GM18909 (cell line): ENCODE results near the gene SLIT2.

Experiments
- ATAC-seq: cut with Tn5 transposase; IDR thresholded peaks from one replicate; pipeline ENCODE4 v1.9.1; 2021; ENCODE audit warnings: mild to moderate bottlenecking; ENCODE audit not compliant: unreplicated experiment, poor library complexity

The SLIT2 gene

DNA sequence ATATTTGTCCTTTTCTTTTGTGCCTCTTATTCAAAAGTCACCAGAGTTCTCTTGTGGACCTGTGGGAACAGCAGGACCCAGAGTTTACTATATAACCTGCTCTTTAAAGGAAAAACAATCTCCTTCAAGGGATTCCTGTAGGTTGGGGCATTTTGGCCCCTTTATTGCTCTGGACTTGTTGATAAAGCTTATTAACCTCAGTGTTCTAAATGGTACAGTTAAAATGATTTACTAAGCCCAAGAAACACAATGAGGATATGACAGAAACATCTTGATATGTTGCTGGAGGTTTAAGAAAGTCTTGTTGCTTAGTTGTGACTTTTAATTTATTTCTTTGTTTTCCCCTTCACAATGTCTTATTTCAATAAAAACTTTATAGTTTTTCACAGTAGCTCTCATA is 46.8 kb downstream of the SLIT2 start:
- ATAC-seq: no peak

DNA sequence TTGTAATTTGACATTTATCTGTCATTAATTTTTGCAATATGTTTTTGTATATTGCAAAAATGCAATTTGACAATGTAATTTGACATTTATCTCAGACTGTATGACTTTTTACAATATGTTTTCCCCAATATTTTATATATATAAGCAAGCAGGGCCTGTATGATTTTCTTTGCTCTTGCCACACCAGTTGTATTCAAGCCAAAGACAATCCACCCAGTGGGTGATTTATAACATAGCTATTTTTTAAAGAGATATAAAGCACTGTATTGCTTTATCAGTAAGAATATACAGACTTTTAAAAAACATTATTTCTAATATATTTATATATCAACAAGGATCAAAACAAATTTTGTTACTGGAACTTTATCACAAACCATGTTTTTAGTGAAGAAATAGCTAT is 47.3 kb downstream of the SLIT2 start:
- no peak for ATAC-seq

DNA sequence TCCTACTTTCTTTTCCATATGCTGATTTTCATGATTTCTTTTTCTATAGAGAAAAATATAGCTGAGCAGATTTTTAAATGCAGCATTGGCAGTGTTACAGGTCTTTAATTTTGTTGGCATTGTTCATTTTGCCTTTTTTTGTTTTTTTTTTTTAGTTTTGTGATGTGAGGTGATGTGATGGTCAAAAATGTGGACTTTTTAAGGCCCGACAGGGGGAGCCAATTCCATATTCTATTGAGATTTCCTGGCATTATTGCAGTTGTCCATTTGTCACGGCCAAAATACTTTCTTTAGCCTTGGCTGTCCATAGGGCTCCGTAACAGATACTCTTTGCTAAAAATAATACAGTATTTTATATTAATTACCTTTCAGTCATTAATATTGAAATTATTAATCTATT is 47.8 kb downstream of the SLIT2 start:
- ATAC-seq: no peak

DNA sequence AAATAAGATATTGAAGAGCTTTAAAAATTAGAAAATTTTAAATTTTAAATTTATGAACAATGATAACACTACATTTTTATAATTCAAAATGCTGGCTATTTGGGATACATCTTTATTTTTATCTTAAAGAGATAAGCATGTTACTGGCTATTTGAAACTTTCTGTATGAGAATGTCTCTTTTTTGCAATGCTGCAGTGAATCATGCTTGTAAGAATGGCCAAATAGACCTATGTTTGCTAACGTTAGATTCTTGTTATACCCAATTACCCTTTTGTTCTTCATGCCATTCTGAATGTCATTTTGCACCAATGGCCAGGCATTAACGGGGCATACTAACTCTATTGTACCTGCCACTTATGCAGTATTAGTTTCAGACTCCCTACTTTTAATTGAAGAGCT is 49.5 kb downstream of the SLIT2 start:
- ATAC-seq: no peak
